Tibial nerve (tissue), 4 donors: Measurements from ENCODE around the gene GPC6.

Experiments used
- CTCF ChIP-seq, 5 experiments: fragments of 200-600 bp in 3 of 5; fragments of 450-650 bp in 2 of 5; sonication (generic) in 3 of 5; IDR thresholded peaks; one replicate each; pipeline ENCODE4 v1.5.1; 2016 to 2019; ENCODE audit warnings: antibody characterized with exemption in 5 of 5, mild to moderate bottlenecking in 3 of 5, moderate library complexity in 2 of 5
- EP300 ChIP-seq, 2 donors: sonication (generic); formaldehyde crosslinking; IDR thresholded peaks; one replicate each; pipeline ENCODE4 v1.6.1; 2017; ENCODE audit warnings: antibody characterized with exemption in 2 of 2, mild to moderate bottlenecking in 1 of 2
- POLR2A ChIP-seq, 2 donors: fragments of 450-650 bp; IDR thresholded peaks; one replicate each; pipeline ENCODE4 v1.6.1; 2017; ENCODE audit warnings: antibody characterized with exemption in 2 of 2, mild to moderate bottlenecking in 2 of 2, moderate library complexity in 2 of 2

- TF ChIP-seq CTCF (IDR thresholded peaks at IDR 0.05), result no peak
- TF ChIP-seq POLR2A (IDR thresholded peaks at IDR 0.05), result no peak
- TF ChIP-seq EP300 (IDR thresholded peaks at IDR 0.05), result no peak
Measured at GRCh38 chr13:94444826-94445225, 1218.2 kb downstream of the GPC6 start.
